HepG2 (cell line): ENCODE results near the gene PLB1. TPM values are rescaled to one million over a fixed set of nuclear protein-coding genes. Genes with fewer than 3 reads are reported as not detected.

Source experiments
- ATAC-seq: fragments of 200-7000 bp; cut with Tn5 transposase; 3 replicates; pipeline ENCODE4 v1.9.1; 2020; ENCODE audit warnings: mild to moderate bottlenecking, moderate library complexity
- BruUV-seq: library from RNA; stranded (reverse); fragments of 400-500 nt; replicated peaks from 2 replicates; lab custom pipeline; 2021; lab: Mats Ljungman, UMichigan
- CTCF ChIA-PET: fragments of 300-600 bp; formaldehyde crosslinking; extraction: SDS; loops from one replicate; lab custom pipeline; 2021; ENCODE audit warnings: low total read pairs, inconsistent platforms, low intra/inter-chr PET ratio; lab: Yijun Ruan, JAX
- POLR2A ChIA-PET: fragments of 350-600 bp; sonication (Branson Sonifier 250); formaldehyde crosslinking; loops from one replicate; lab custom pipeline; 2020; ENCODE audit warnings: antibody characterized with exemption, inconsistent platforms; lab: Yijun Ruan, JAX
- DNase-seq: peaks from one replicate; pipeline ENCODE4 v3.0.0-alpha.2; 2015; ENCODE audit warnings: low spot score
- FAIRE-seq: peaks from 3 replicates; lab custom pipeline; 2011; peaks lifted over from hg19 to GRCh38; lab: Jason Lieb, UNC
- H2AFZ ChIP-seq: one replicate; pipeline ENCODE4 v1.6.1; 2011; ENCODE audit warnings: low read length, inconsistent platforms
- H3K27ac ChIP-seq: fragments of 300-600 bp; 3 replicates; pipeline ENCODE4 v1.8.0; 2011; ENCODE audit warnings: mixed run types, mild to moderate bottlenecking, mixed read lengths, low read length, inconsistent platforms; ENCODE audit not compliant: insufficient read depth; ENCODE audit errors: extremely low read length
- H3K27me3 ChIP-seq, 2 experiments: fragments of 200-600 bp in 1 of 2; 2 replicates in 1 of 2; 3 replicates in 1 of 2; pipeline versions ENCODE4 v1.6.0 to v1.8.0; 2011; ENCODE audit warnings: low read length in 2 of 2, mild to moderate bottlenecking in 2 of 2, moderate library complexity in 2 of 2, inconsistent platforms in 1 of 2; ENCODE audit not compliant: insufficient read depth in 2 of 2, control insufficient read depth in 1 of 2
- H3K36me3 ChIP-seq, 2 experiments: fragments of 200-600 bp in 1 of 2; replicated peaks in 1 of 2; 2 replicates in 1 of 2; 3 replicates in 1 of 2; pipeline versions ENCODE4 v1.5.1 to v1.8.0; 2011; ENCODE audit warnings: low read length in 2 of 2, inconsistent platforms in 1 of 2; ENCODE audit not compliant: insufficient read depth in 2 of 2, control insufficient read depth in 1 of 2
- H3K4me1 ChIP-seq: 2 replicates; pipeline ENCODE4 v1.5.1; 2012; ENCODE audit warnings: low read length, inconsistent platforms; ENCODE audit not compliant: insufficient read depth
- H3K4me2 ChIP-seq: 2 replicates; pipeline ENCODE4 v1.6.0; 2011; ENCODE audit warnings: low read depth, low read length, inconsistent platforms
- H3K4me3 ChIP-seq, 3 experiments: fragments of 200-600 bp in 1 of 3; sonication (generic), shearing (Covaris generic) in 1 of 3; replicated peaks in 1 of 3; 2 replicates each; pipeline ENCODE4 v1.5.1; 2011 to 2016; ENCODE audit warnings: low read length in 3 of 3, inconsistent platforms in 2 of 3, low read depth in 2 of 3, mild to moderate bottlenecking in 2 of 3, control low read depth in 1 of 3, mixed read lengths in 1 of 3; ENCODE audit not compliant: insufficient read depth in 1 of 3
- H3K79me2 ChIP-seq: one replicate; pipeline ENCODE4 v1.6.1; 2011; ENCODE audit warnings: low read length, inconsistent platforms; ENCODE audit not compliant: insufficient read depth
- H3K9ac ChIP-seq: 2 replicates; pipeline ENCODE4 v1.6.0; 2011; ENCODE audit warnings: mild to moderate bottlenecking, low read depth, low read length, inconsistent platforms; ENCODE audit not compliant: insufficient read depth
- H3K9me3 ChIP-seq: 2 replicates; pipeline ENCODE4 v1.5.1; 2012; ENCODE audit warnings: mild to moderate bottlenecking, low read length
- H4K20me1 ChIP-seq: 2 replicates; pipeline ENCODE4 v1.6.0; 2011; ENCODE audit warnings: inconsistent platforms, mild to moderate bottlenecking, low read length, moderate library complexity; ENCODE audit not compliant: insufficient read depth
- BRF2 ChIP-seq: sonication (generic); formaldehyde crosslinking; IDR thresholded peaks from 2 replicates; pipeline ENCODE4 v1.8.1; 2022; ENCODE audit warnings: mild to moderate bottlenecking, missing genetic modification reagents
- ETS1 ChIP-seq: sonication (generic); formaldehyde crosslinking; IDR thresholded peaks from 2 replicates; pipeline ENCODE4 v1.4.0; 2020; ENCODE audit warnings: missing genetic modification reagents
- HMGXB4 ChIP-seq, 2 experiments: sonication (generic) in 1 of 2; formaldehyde crosslinking in 1 of 2; IDR thresholded peaks; 2 replicates each; pipeline versions ENCODE4 v1.4.0 to v1.6.1; 2018 to 2020; ENCODE audit warnings: missing genetic modification reagents in 2 of 2, borderline replicate concordance in 1 of 2, low read depth in 1 of 2, mild to moderate bottlenecking in 1 of 2, missing biosample characterization in 1 of 2
- IKZF4 ChIP-seq: sonication (generic); formaldehyde crosslinking; IDR thresholded peaks from 2 replicates; pipeline ENCODE4 v1.5.1; 2020; ENCODE audit warnings: borderline replicate concordance, mild to moderate bottlenecking, low read depth, missing genetic modification reagents; ENCODE audit errors: not compliant biosample characterization
- MAF1 ChIP-seq: sonication (generic); formaldehyde crosslinking; IDR thresholded peaks from 2 replicates; pipeline ENCODE4 v1.5.0; 2020; ENCODE audit warnings: missing genetic modification reagents, borderline replicate concordance
- PBX2 ChIP-seq: IDR thresholded peaks from 2 replicates; pipeline ENCODE4 v1.6.1; 2016; ENCODE audit warnings: control low read depth
- RBM39 ChIP-seq: fragments of 200-400 bp; formaldehyde crosslinking; IDR thresholded peaks from one replicate; pipeline ENCODE4 v1.6.1; 2018; ENCODE audit warnings: antibody characterized with exemption, mild to moderate bottlenecking, low read depth, low read length; ENCODE audit not compliant: poor library complexity, severe bottlenecking
- TBP ChIP-seq: sonication (generic); formaldehyde crosslinking; IDR thresholded peaks from 2 replicates; pipeline ENCODE4 v1.5.0; 2020; ENCODE audit warnings: missing genetic modification reagents
- TOE1 ChIP-seq: sonication (generic); formaldehyde crosslinking; IDR thresholded peaks from 2 replicates; pipeline ENCODE4 v1.4.0; 2020; ENCODE audit warnings: mild to moderate bottlenecking, missing genetic modification reagents
- ZNF121 ChIP-seq: sonication (generic); formaldehyde crosslinking; IDR thresholded peaks from 2 replicates; pipeline ENCODE4 v1.5.0; 2020; ENCODE audit warnings: mild to moderate bottlenecking, missing genetic modification reagents
- ZNF296 ChIP-seq: sonication (generic); formaldehyde crosslinking; conservative IDR thresholded peaks from 2 replicates; pipeline ENCODE4 v1.5.0; 2020; ENCODE audit warnings: mild to moderate bottlenecking, missing genetic modification reagents
- ZNF501 ChIP-seq: sonication (generic); formaldehyde crosslinking; IDR thresholded peaks from 2 replicates; pipeline ENCODE4 v1.5.1; 2020; ENCODE audit warnings: mild to moderate bottlenecking, moderate library complexity, missing genetic modification reagents
- ZNF720 ChIP-seq: sonication (generic); formaldehyde crosslinking; IDR thresholded peaks from 2 replicates; pipeline ENCODE4 v1.4.0; 2020; ENCODE audit warnings: missing genetic modification reagents
- WGBS: methylation state at CpG from one replicate; pipeline ENCODE4 v1.1.6; 2017; ENCODE audit warnings: low lambda C conversion rate; 5-methylcytosine and 5-hydroxymethylcytosine counted together
- in situ Hi-C: cut with HindIII; loops from 2 replicates; pipeline ENCODE4 v1.10.0; 2017; ENCODE audit warnings: low pct_unique_long_range_greater_than_20kb; ENCODE audit not compliant: extremely low pct_ligation_motif_present
- intact Hi-C: fragments of 100-400 bp; cut with micrococcal nuclease; formaldehyde crosslinking; loops from one replicate; pipeline ENCODE4 v1.10.0; 2022; ENCODE audit not compliant: unreplicated experiment
- polyA plus RNA-seq, 8 experiments: library from polyadenylated mRNA; depleted of rRNA in 3 of 8; stranded (reverse) in 7 of 8; unstranded in 1 of 8; fragments of >200 nt; fragmentation: Illumina TruSeq in 4 of 8; extraction: Trizol in 4 of 8; gene quantifications; 2 replicates each; pipeline versions ENCODE4 v1.2.1 to v1.2.3, GENCODE V29; 2011 to 2016; ENCODE audit warnings: low read depth in 4 of 8, missing spikeins in 1 of 8, mixed read lengths in 1 of 8; ENCODE audit not compliant: insufficient read depth in 1 of 8
- total RNA-seq, 5 experiments: library from RNA; depleted of rRNA; stranded (reverse); fragments of >200 nt; fragmentation: Illumina TruSeq; extraction: Trizol; gene quantifications; 2 replicates each; pipeline ENCODE4 v1.2.3, GENCODE V29; 2016; ENCODE audit warnings: low read depth in 1 of 5

PLB1 gene
- total and polyA plus RNA-seq, 2 of the 13 experiments (the other 11 are each of a cell fraction or from before 2014, with no cell fraction given) = 0.20 to 1.8 TPM

GRCh38 chr2:28582152-28582551 is 86.3 kb downstream of the PLB1 start:
- H3K79me2 ChIP-seq = no peaks in the 10 kb centered on the region
- H3K9me3 ChIP-seq = no peaks in the 10 kb centered on the region
- ChIA-PET POLR2A (no interaction called here), CTCF (no interaction called here)
- no peaks in the 10 kb centered on the region for H3K36me3 ChIP-seq
- no peak overlapping the region for H3K4me2 ChIP-seq
- intact Hi-C loops (no loop called here), in situ Hi-C loops (no loop called here)
- no peak for TF ChIP-seq ZNF296
- no peaks in the 10 kb centered on the region for H4K20me1 ChIP-seq
- no TSS peak for BruUV-seq
- no peak overlapping the region for H3K27ac ChIP-seq
- no peak overlapping the region for H3K9ac ChIP-seq
- FAIRE-seq (no peak), DNase-seq (no peak), ATAC-seq (no peak)
- H3K27me3 ChIP-seq = peaks cover 2 to 42% of the 10 kb centered on the region in 2 experiments; a peak in 3 of 5 replicates
- 36% methylated on average over 6 of the region's 6 CpGs for WGBS
- H3K4me3 ChIP-seq = no peak overlapping the region
- H2AFZ ChIP-seq = no peak overlapping the region
- H3K4me1 ChIP-seq = peaks cover 14% of the 10 kb centered on the region

GRCh38 chr2:28582595-28582994 is 86.7 kb downstream of the PLB1 start:
- H3K4me3 ChIP-seq = no peak overlapping the region
- FAIRE-seq (no peak), DNase-seq (no peak), ATAC-seq (no peak)
- no peak overlapping the region for H2AFZ ChIP-seq
- H3K9ac ChIP-seq = no peak overlapping the region
- POLR2A ChIA-PET = no interaction called here
- H3K4me2 ChIP-seq = no peak overlapping the region
- peaks cover 14% of the 10 kb centered on the region for H3K4me1 ChIP-seq
- intact Hi-C loops (no loop called here), in situ Hi-C loops (no loop called here)
- no peak overlapping the region for H3K27ac ChIP-seq
- CTCF ChIA-PET = no interaction called here
- no peaks in the 10 kb centered on the region for H3K9me3 ChIP-seq
- peaks cover 2 to 39% of the 10 kb centered on the region in 2 experiments; a peak in 3 of 5 replicates for H3K27me3 ChIP-seq
- H3K36me3 ChIP-seq = no peaks in the 10 kb centered on the region
- WGBS = 37% methylated on average over 5 of the region's 5 CpGs
- H4K20me1 ChIP-seq = no peaks in the 10 kb centered on the region
- no peaks in the 10 kb centered on the region for H3K79me2 ChIP-seq
- no TSS peak for BruUV-seq
- TF ChIP-seq TOE1 (CRISPR knock-in tag) (no peak), ETS1 (no peak), PBX2 (CRISPR knock-in tag) (no peak), TBP (CRISPR knock-in tag) (no peak), MAF1 (CRISPR knock-in tag) (no peak), ZNF720 (CRISPR knock-in tag) (no peak), ZNF121 (CRISPR knock-in tag) (no peak), BRF2 (CRISPR knock-in tag) (no peak), IKZF4 (CRISPR knock-in tag) (no peak), RBM39 (no peak), HMGXB4 (CRISPR knock-in tag; IDR thresholded peaks at IDR 0.05; ENCODE audit: borderline replicate concordance in 1 of 2, low read depth in 1 of 2) (no peak), ZNF501 (no peak)
